ENCODE results near the gene ARHGEF16. TPM values are rescaled to one million over a fixed set of nuclear protein-coding genes. Genes with fewer than 3 reads are reported as not detected.

ARHGEF16 gene
- total and polyA plus RNA-seq, 2 donors from 2014 or later, result 15.5 to 39.3 TPM

GRCh38 chr1:3412376-3412775 lies 42.1 kb upstream of the ARHGEF16 start:
- Histone ChIP-seq H3K27ac (ENCODE audit: low read depth in 2 of 2, low read length in 2 of 2) (no peak overlapping the region), H3K9ac (ENCODE audit: low read length in 3 of 3) (no peak overlapping the region), H3K36me3 (ENCODE audit: control insufficient read depth in 2 of 3, insufficient read depth in 3 of 3, low read length in 3 of 3) (no peaks in the 10 kb centered on the region), H3K27me3 (ENCODE audit: control insufficient read depth, insufficient read depth, low read length) (peaks cover 8% of the 10 kb centered on the region), H3K4me3 (ENCODE audit: low read length in 3 of 3) (no peak overlapping the region), H3K4me1 (ENCODE audit: control insufficient read depth in 2 of 3, insufficient read depth in 2 of 3, low read depth in 1 of 3, low read length in 3 of 3) (peaks cover 0 to 5% (median 0%) of the 10 kb centered on the region in 3 donors), H3K9me3 (ENCODE audit: control insufficient read depth in 2 of 3, insufficient read depth in 1 of 3, low read length in 3 of 3) (peaks cover 0 to 6% (median 0%) of the 10 kb centered on the region in 3 donors)
- DNase-seq (no peak), FAIRE-seq (no peak)
- intact Hi-C loops (cut with DNase I), result no loop called here
- no peak for TF ChIP-seq CTCF (IDR thresholded peaks at IDR 0.05; ENCODE audit: borderline replicate concordance, extremely low read depth, insufficient read depth)

- Histone ChIP-seq H3K27ac (ENCODE audit: low read depth in 2 of 2, low read length in 2 of 2) (no peak overlapping the region), H3K4me3 (ENCODE audit: low read length in 3 of 3) (no peak overlapping the region), H3K9ac (ENCODE audit: low read length in 3 of 3) (no peak overlapping the region), H3K27me3 (ENCODE audit: control insufficient read depth, insufficient read depth, low read length) (peaks cover 3% of the 10 kb centered on the region), H3K9me3 (ENCODE audit: control insufficient read depth in 2 of 3, insufficient read depth in 1 of 3, low read length in 3 of 3) (peaks cover 0 to 6% (median 0%) of the 10 kb centered on the region in 3 donors), H3K36me3 (ENCODE audit: control insufficient read depth in 2 of 3, insufficient read depth in 3 of 3, low read length in 3 of 3) (peaks cover 0 to 3% (median 0%) of the 10 kb centered on the region in 3 donors), H3K4me1 (ENCODE audit: control insufficient read depth in 2 of 3, insufficient read depth in 2 of 3, low read depth in 1 of 3, low read length in 3 of 3) (peaks cover 0 to 5% (median 0%) of the 10 kb centered on the region in 3 donors)
- DNase-seq, result no peak
- intact Hi-C loops (cut with DNase I), result no loop called here
- no peak for TF ChIP-seq CTCF (IDR thresholded peaks at IDR 0.05; ENCODE audit: borderline replicate concordance, extremely low read depth, insufficient read depth)
- no peak for FAIRE-seq
Observed at GRCh38 chr1:3413975-3414710, 40.3 kb upstream of the ARHGEF16 start.

GRCh38 chr1:3415260-3416090 lies 39.0 kb upstream of the ARHGEF16 start:
- intact Hi-C loops (cut with DNase I), result no loop called here
- H3K27ac ChIP-seq (ENCODE audit: low read depth in 2 of 2, low read length in 2 of 2), result no peak overlapping the region
- no peak for FAIRE-seq
- peaks cover 0 to 3% (median 0%) of the 10 kb centered on the region in 3 donors for H3K36me3 ChIP-seq (ENCODE audit: control insufficient read depth in 2 of 3, insufficient read depth in 3 of 3, low read length in 3 of 3)
- no peaks in the 10 kb centered on the region for H3K4me1 ChIP-seq (ENCODE audit: control insufficient read depth in 2 of 3, insufficient read depth in 2 of 3, low read depth in 1 of 3, low read length in 3 of 3)
- H3K9me3 ChIP-seq (ENCODE audit: control insufficient read depth in 2 of 3, insufficient read depth in 1 of 3, low read length in 3 of 3), result peaks cover 0 to 6% (median 0%) of the 10 kb centered on the region in 3 donors
- no peak overlapping the region for H3K9ac ChIP-seq (ENCODE audit: low read length in 3 of 3)
- peaks cover 5% of the 10 kb centered on the region for H3K27me3 ChIP-seq (ENCODE audit: control insufficient read depth, insufficient read depth, low read length)
- no peak for TF ChIP-seq CTCF (IDR thresholded peaks at IDR 0.05; ENCODE audit: borderline replicate concordance, extremely low read depth, insufficient read depth)
- peak in 2 of 5 donors; percentile 51 to 65 for DNase-seq
- no peak overlapping the region for H3K4me3 ChIP-seq (ENCODE audit: low read length in 3 of 3)
